HEK293 (cell line): ENCODE results near the gene TRIM65.

Source experiments
- CTCF ChIA-PET: fragments of 350-600 bp; formaldehyde crosslinking; extraction: SDS; loops from one replicate; lab custom pipeline; 2021; ENCODE audit warnings: antibody characterized with exemption; lab: Yijun Ruan, JAX
- POLR2A ChIA-PET: fragments of 300-600 bp; formaldehyde crosslinking; extraction: SDS; loops from one replicate; lab custom pipeline; 2020; ENCODE audit warnings: antibody characterized with exemption, inconsistent platforms; lab: Yijun Ruan, JAX
- H3K27ac ChIP-seq: fragments of 200-500 bp; sonication (Bioruptor generic); 2 replicates; pipeline ENCODE4 v1.5.1; 2014; ENCODE audit warnings: low read depth, low read length, control low read depth, inconsistent platforms; ENCODE audit errors: extremely low read depth
- H3K36me3 ChIP-seq, 2 experiments: fragments of 200-500 bp in 1 of 2; sonication (Bioruptor generic) in 1 of 2; 1 replicate in 1 of 2; 2 replicates in 1 of 2; pipeline ENCODE4 v1.5.1; 2014 to 2017; ENCODE audit warnings: inconsistent platforms in 2 of 2, low read length in 2 of 2; ENCODE audit not compliant: control insufficient read depth in 2 of 2, insufficient read depth in 1 of 2
- H3K4me1 ChIP-seq: fragments of 200-500 bp; sonication (Bioruptor generic); 2 replicates; pipeline ENCODE4 v1.5.1; 2014; ENCODE audit warnings: mild to moderate bottlenecking, low read length, inconsistent platforms; ENCODE audit not compliant: control insufficient read depth, insufficient read depth
- H3K4me3 ChIP-seq: 2 replicates; pipeline ENCODE4 v1.5.1; 2011; ENCODE audit warnings: low read depth, mild to moderate bottlenecking, control low read depth, low read length, moderate library complexity
- H3K9me3 ChIP-seq: fragments of 200-500 bp; sonication (Bioruptor generic); 2 replicates; pipeline ENCODE4 v1.5.1; 2014; ENCODE audit warnings: low read depth, low read length, inconsistent platforms; ENCODE audit not compliant: control insufficient read depth, insufficient read depth
- EGR2 ChIP-seq: fragments of 450-650 bp; formaldehyde crosslinking; IDR thresholded peaks from 2 replicates; pipeline ENCODE4 v1.5.1; 2016; ENCODE audit warnings: low read depth, missing biosample characterization, missing genetic modification characterization
- GLIS2 ChIP-seq: fragments of 450-650 bp; formaldehyde crosslinking; IDR thresholded peaks from 2 replicates; pipeline ENCODE4 v1.5.1; 2016; ENCODE audit warnings: missing biosample characterization, missing genetic modification characterization
- MYNN ChIP-seq: fragments of 450-650 bp; formaldehyde crosslinking; IDR thresholded peaks from 2 replicates; pipeline ENCODE4 v1.5.1; 2016; ENCODE audit warnings: missing biosample characterization, missing genetic modification characterization, borderline replicate concordance
- SP2 ChIP-seq: fragments of 450-650 bp; formaldehyde crosslinking; IDR thresholded peaks from 2 replicates; pipeline ENCODE4 v1.5.1; 2016; ENCODE audit warnings: missing biosample characterization, missing genetic modification characterization
- WT1 ChIP-seq: fragments of 450-650 bp; formaldehyde crosslinking; IDR thresholded peaks from 2 replicates; pipeline ENCODE4 v1.5.1; 2016; ENCODE audit warnings: missing biosample characterization, missing genetic modification characterization
- ZBTB49 ChIP-seq: fragments of 450-650 bp; formaldehyde crosslinking; IDR thresholded peaks from 2 replicates; pipeline ENCODE4 v1.5.1; 2016; ENCODE audit warnings: missing biosample characterization, missing genetic modification characterization, low read depth
- ZFHX2 ChIP-seq: fragments of 450-650 bp; formaldehyde crosslinking; conservative IDR thresholded peaks from 2 replicates; pipeline ENCODE4 v1.5.1; 2016; ENCODE audit warnings: missing biosample characterization, missing genetic modification characterization
- ZFP41 ChIP-seq: fragments of 450-650 bp; formaldehyde crosslinking; IDR thresholded peaks from 2 replicates; pipeline ENCODE4 v1.5.1; 2016; ENCODE audit warnings: missing biosample characterization, missing genetic modification characterization, borderline replicate concordance
- ZNF335 ChIP-seq: fragments of 450-650 bp; formaldehyde crosslinking; conservative IDR thresholded peaks from 2 replicates; pipeline ENCODE4 v1.5.1; 2016; ENCODE audit warnings: missing biosample characterization, missing genetic modification characterization
- ZNF449 ChIP-seq: fragments of 450-650 bp; formaldehyde crosslinking; IDR thresholded peaks from 2 replicates; pipeline ENCODE4 v1.5.1; 2017; ENCODE audit warnings: missing biosample characterization, mild to moderate bottlenecking, missing genetic modification characterization, moderate library complexity
- ZNF529 ChIP-seq: fragments of 450-650 bp; formaldehyde crosslinking; IDR thresholded peaks from 2 replicates; pipeline ENCODE4 v1.5.1; 2017; ENCODE audit warnings: missing genetic modification characterization, missing biosample characterization; ENCODE audit not compliant: insufficient replicate concordance
- ZNF600 ChIP-seq: fragments of 450-650 bp; formaldehyde crosslinking; IDR thresholded peaks from 2 replicates; pipeline ENCODE4 v1.5.1; 2016; ENCODE audit warnings: missing biosample characterization, missing genetic modification characterization
- ZNF629 ChIP-seq: fragments of 450-650 bp; formaldehyde crosslinking; IDR thresholded peaks from 2 replicates; pipeline ENCODE4 v1.5.1; 2017; ENCODE audit warnings: missing biosample characterization, missing genetic modification characterization
- TF ChIP-seq, protein P1 (sequence below): fragments of 450-650 bp; formaldehyde crosslinking; IDR thresholded peaks from 2 replicates; pipeline ENCODE4 v1.5.1; 2016; ENCODE audit warnings: missing biosample characterization, missing genetic modification characterization

TRIM65 gene

GRCh38 chr17:75891605-75892555 is 4.9 kb downstream of the TRIM65 start:
- no peak overlapping the region for H3K4me3 ChIP-seq
- H3K9me3 ChIP-seq = no peaks in the 10 kb centered on the region
- H3K36me3 ChIP-seq = peaks cover 11 to 38% of the 10 kb centered on the region in 2 experiments; a peak in 2 of 3 replicates
- no peak overlapping the region for H3K27ac ChIP-seq
- TF ChIP-seq ZNF600 (tag by site-specific recombination) (peak; percentile 26; the same call in 1 of the 2 replicates), ZNF529 (tag by site-specific recombination) (no peak), GLIS2 (tag by site-specific recombination) (peak; percentile 39)
- ChIA-PET POLR2A (interaction anchor here (1.0 to 1.1 kb wide), 2 partner anchors 13 to 19 kb away, joined by 3 read pairs; partner anchors contain the start of gene TRIM47), CTCF (interaction anchor here (0.6 to 1.8 kb wide), 2 partner anchors 36 to 409 kb away, joined by 3 to 8 read pairs; no protein-coding TSS in a partner anchor)
- peaks cover 4% of the 10 kb centered on the region for H3K4me1 ChIP-seq

DNA sequence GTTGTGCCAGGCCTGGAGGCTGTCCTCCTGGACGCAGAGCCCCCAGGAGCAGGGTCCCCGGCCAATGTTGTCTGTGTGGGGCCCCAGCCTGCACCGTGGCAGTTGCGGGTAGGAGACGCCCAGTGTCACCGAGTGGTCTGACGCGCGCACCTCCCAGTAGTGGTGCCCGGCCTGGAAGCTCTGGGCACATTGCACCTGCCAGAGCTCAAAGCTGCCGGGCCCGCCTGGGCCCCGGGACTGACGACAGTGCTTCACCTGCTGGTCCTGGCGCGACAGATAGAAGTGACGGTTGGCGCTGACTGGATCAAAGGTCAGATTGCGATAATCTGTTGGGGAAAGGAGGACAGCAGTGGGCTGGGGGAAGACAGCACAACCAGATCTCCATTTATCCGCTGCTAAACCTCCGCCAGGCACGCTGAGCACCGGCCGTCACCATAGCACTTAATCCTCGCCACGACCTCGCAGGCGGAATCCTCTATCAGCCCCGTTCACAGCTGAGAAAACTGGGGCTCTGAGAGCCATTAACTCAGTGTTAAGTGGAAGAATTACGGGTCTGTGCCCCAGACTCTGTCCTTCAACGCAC is 5.6 kb downstream of the TRIM65 start:
- Histone ChIP-seq H3K27ac (no peak overlapping the region), H3K36me3 (peaks cover 11 to 38% of the 10 kb centered on the region in 2 experiments; a peak in 2 of 3 replicates), H3K4me3 (no peak overlapping the region), H3K4me1 (peaks cover 4% of the 10 kb centered on the region), H3K9me3 (no peaks in the 10 kb centered on the region)
- POLR2A ChIA-PET = interaction anchor here (0.9 kb wide), 1 partner anchor 9 kb away, joined by 3 read pairs; no protein-coding TSS in a partner anchor
- CTCF ChIA-PET = no interaction called here
- TF ChIP-seq ZBTB49 (no peak), ZFP41 (tag by site-specific recombination) (no peak)

DNA sequence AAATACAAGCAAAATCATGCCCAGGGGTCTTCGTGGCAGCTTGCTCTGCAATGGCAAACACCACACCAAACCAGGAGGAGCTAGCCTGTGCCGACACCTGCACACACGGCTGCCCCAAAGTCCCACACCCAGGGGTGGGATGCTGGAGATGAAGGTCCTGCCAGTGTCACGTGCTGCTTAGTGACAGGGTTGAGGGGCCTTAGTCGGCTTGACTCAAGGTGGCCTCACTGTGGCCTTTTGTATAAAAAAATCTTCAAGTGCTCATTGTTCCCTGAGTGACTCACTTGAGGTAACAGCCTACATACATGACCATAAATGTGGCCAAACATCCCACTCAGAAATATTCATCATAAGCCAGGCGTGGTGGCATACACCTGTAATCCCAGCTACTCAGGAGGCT is 7.3 kb downstream of the TRIM65 start:
- H3K4me3 ChIP-seq = no peak overlapping the region
- no peaks in the 10 kb centered on the region for H3K9me3 ChIP-seq
- H3K4me1 ChIP-seq = no peaks in the 10 kb centered on the region
- H3K36me3 ChIP-seq = peaks cover 11 to 38% of the 10 kb centered on the region in 2 experiments; a peak in 2 of 3 replicates
- POLR2A ChIA-PET = interaction anchor here (0.7 to 2.2 kb wide), 6 partner anchors 8 to 62 kb away, joined by 3 to 12 read pairs (median 5); partner anchors contain the start of genes MRPL38, TRIM47 and WBP2
- H3K27ac ChIP-seq = no peak overlapping the region
- CTCF ChIA-PET = interaction anchor here (0.7 to 1.9 kb wide), 4 partner anchors 11 to 44 kb away, joined by 3 to 11 read pairs (median 6); partner anchors contain the start of gene TRIM47
- TF ChIP-seq ZFHX2 (tag by site-specific recombination) (0 out of 2 replicates have a peak, but pooled peaks have one; percentile 10), ZNF600 (tag by site-specific recombination) (peak; percentile 57; the same call in 1 of the 2 replicates), EGR2 (0 out of 2 replicates have a peak, but pooled peaks have one; percentile 5), ZNF629 (tag by site-specific recombination) (no peak)

DNA sequence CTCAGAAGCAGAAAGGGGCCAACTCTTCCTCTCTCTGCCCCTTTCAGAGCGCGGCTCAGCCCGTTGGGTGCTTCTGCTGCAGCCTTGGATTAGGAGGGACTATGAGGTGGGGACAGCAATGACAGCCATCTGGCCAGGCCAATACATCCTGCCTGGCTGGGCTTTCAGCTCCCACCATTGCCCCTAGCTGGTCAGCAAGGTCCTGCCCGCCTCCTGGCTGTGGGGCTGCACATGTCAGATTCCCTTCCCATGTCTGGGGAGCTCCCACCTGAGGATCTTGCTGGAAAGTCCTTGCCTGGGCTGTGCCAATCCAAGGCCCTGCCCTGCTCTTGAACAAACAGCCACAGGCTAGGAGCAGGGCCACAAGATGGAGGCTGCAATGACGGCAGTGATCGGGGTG is 8.3 kb downstream of the TRIM65 start:
- ChIA-PET POLR2A (interaction anchor here (2.2 kb wide), 2 partner anchors 11 to 33 kb away, joined by 6 to 7 read pairs; partner anchors contain the start of genes TRIM47 and WBP2), CTCF (interaction anchor here (1.0 to 1.9 kb wide), 3 partner anchors 13 to 22 kb away, joined by 3 to 7 read pairs (median 5); no protein-coding TSS in a partner anchor)
- Histone ChIP-seq H3K4me1 (no peaks in the 10 kb centered on the region), H3K36me3 (peaks cover 11 to 38% of the 10 kb centered on the region in 2 experiments; a peak in 2 of 3 replicates), H3K27ac (0 out of 2 replicates have a peak overlapping the region, but pooled peaks have one; percentile 4), H3K9me3 (no peaks in the 10 kb centered on the region), H3K4me3 (no peak overlapping the region)
- TF ChIP-seq MYNN (tag by site-specific recombination) (no peak), SP2 (tag by site-specific recombination) (peak; percentile 45), ZNF335 (no peak), ZNF449 (tag by site-specific recombination) (peak; percentile 57; the same call in 1 of the 2 replicates), WT1 (tag by site-specific recombination) (no peak)
- TF ChIP-seq, protein P1, sequence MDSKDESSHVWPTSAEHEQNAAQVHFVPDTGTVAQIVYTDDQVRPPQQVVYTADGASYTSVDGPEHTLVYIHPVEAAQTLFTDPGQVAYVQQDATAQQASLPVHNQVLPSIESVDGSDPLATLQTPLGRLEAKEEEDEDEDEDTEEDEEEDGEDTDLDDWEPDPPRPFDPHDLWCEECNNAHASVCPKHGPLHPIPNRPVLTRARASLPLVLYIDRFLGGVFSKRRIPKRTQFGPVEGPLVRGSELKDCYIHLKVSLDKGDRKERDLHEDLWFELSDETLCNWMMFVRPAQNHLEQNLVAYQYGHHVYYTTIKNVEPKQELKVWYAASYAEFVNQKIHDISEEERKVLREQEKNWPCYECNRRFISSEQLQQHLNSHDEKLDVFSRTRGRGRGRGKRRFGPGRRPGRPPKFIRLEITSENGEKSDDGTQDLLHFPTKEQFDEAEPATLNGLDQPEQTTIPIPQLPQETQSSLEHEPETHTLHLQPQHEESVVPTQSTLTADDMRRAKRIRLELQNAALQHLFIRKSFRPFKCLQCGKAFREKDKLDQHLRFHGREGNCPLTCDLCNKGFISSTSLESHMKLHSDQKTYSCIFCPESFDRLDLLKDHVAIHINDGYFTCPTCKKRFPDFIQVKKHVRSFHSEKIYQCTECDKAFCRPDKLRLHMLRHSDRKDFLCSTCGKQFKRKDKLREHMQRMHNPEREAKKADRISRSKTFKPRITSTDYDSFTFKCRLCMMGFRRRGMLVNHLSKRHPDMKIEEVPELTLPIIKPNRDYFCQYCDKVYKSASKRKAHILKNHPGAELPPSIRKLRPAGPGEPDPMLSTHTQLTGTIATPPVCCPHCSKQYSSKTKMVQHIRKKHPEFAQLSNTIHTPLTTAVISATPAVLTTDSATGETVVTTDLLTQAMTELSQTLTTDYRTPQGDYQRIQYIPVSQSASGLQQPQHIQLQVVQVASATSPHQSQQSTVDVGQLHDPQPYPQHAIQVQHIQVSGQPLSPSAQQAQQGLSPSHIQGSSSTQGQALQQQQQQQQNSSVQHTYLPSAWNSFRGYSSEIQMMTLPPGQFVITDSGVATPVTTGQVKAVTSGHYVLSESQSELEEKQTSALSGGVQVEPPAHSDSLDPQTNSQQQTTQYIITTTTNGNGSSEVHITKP (tag by site-specific recombination) = no peak
